Activated CD4-positive, alpha-beta T cell treated with anti-CD3 and anti-CD28 coated beads, Interleukin-2, amount 50 U/mL, for 1 hour (primary cell): Measurements from ENCODE around the gene LRRTM4.

Experiments used
- DNase-seq: peaks from one replicate; pipeline ENCODE4 v3.0.0-alpha.2; 2020

LRRTM4 gene

GRCh38 chr2:77521931-77522470 lies at the start of gene LRRTM4:
LRRTM4 (minus strand) TSS chr2:77522376.
- DNase-seq, result no peak

GRCh38 chr2:77571545-77571944 lies 49.4 kb upstream of the LRRTM4 start:
- DNase-seq, result no peak

- no peak for DNase-seq
These were observed 45.5 kb upstream of the LRRTM4 start for GRCh38 chr2:77567723-77568122.

- DNase-seq, result no peak
These were observed 44.4 kb upstream of the LRRTM4 start for GRCh38 chr2:77566582-77566981.

GRCh38 chr2:77566131-77566530 lies 44.0 kb upstream of the LRRTM4 start:
- no peak for DNase-seq

GRCh38 chr2:77552956-77553355 lies 30.8 kb upstream of the LRRTM4 start:
- no peak for DNase-seq

- DNase-seq, result no peak
These were observed 15.9 kb upstream of the LRRTM4 start for GRCh38 chr2:77538031-77538430.

- DNase-seq, result no peak
These were observed 712 bp upstream of the LRRTM4 start for GRCh38 chr2:77522888-77523287.

- no peak for DNase-seq
These were observed 656 bp downstream of the LRRTM4 start for GRCh38 chr2:77521548-77521891.

- DNase-seq, result no peak
These were observed 1.3 kb downstream of the LRRTM4 start for GRCh38 chr2:77520641-77521547.

- DNase-seq, result no peak
These were observed 2.2 kb downstream of the LRRTM4 start for GRCh38 chr2:77519888-77520506.

- DNase-seq, result no peak
These were observed 2.9 kb downstream of the LRRTM4 start for GRCh38 chr2:77519164-77519887.

- DNase-seq, result no peak
These were observed 3.9 kb downstream of the LRRTM4 start for GRCh38 chr2:77518311-77518710.

GRCh38 chr2:77513191-77513590 lies 9.0 kb downstream of the LRRTM4 start:
- no peak for DNase-seq

- no peak for DNase-seq
These were observed 9.7 kb downstream of the LRRTM4 start for GRCh38 chr2:77512507-77512906.

- no peak for DNase-seq
These were observed 13.7 kb downstream of the LRRTM4 start for GRCh38 chr2:77508511-77508910.

GRCh38 chr2:77507657-77508056 lies 14.5 kb downstream of the LRRTM4 start:
- no peak for DNase-seq

GRCh38 chr2:77488141-77488540 lies 34.0 kb downstream of the LRRTM4 start:
- DNase-seq, result no peak

GRCh38 chr2:77487074-77487803 lies 34.9 kb downstream of the LRRTM4 start:
- no peak for DNase-seq

- no peak for DNase-seq
These were observed 38.1 kb downstream of the LRRTM4 start for GRCh38 chr2:77484026-77484425.

GRCh38 chr2:77479895-77480294 lies 42.3 kb downstream of the LRRTM4 start:
- DNase-seq, result no peak

GRCh38 chr2:77479395-77479794 lies 42.8 kb downstream of the LRRTM4 start:
- no peak for DNase-seq

GRCh38 chr2:77470096-77470495 lies 52.1 kb downstream of the LRRTM4 start:
- no peak for DNase-seq
